Stimulated activated naive CD4-positive, alpha-beta T cell treated with Interleukin-2 at 50 U/mL for 16 hours (primary cell): ENCODE measurements around the gene IL15RA.
A peak's percentile ranks its signal among the peaks of the same experiment; 100 is the strongest.

Source experiments
- DNase-seq: peaks from one replicate; lab custom pipeline; 2025; lab: John Stamatoyannopoulos, UW

The IL15RA gene

DNA sequence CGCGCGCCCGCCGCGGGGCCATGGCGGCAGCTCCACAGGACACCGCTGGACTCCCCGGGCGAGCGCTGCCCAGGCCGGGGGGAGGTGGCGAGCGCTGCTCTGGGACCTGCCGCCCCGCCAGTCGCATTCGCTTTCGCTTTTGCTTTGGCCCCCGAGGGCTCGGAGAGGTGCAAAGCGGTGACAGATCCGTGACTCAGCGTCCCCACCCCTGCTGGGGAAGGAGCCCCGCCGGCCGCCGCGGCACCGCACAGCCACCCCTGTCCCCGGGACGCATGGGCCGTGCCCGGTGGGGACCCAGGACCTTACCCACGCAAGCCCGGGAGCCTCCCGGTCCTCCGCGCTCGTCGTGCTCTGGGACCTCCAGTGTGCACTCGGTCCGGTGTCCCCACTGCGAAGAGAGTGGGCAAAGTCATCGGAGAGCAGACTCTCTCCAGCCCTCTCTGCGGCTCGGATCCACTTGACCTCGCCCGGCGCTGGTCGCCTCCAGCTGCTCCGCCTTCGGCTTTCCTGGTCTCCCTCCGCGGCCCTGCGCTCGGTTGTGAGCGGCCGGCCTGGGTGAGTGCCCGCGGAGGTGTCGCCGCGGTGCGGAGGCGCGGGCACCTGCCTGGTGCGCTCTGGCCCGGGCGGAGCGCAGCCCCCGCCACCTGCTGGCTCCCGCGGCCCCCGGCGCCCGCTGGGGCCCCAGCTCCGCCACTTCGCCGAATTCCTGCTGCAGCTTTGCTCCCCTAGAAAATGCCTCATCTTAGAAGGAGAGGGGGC, at the start of gene IL15RA:
Gene IL15RA, minus strand, starts transcription at position 73 of the 759 bp plus-strand sequence. Its CDS starts 51 bp downstream, at position 22.
- peak; percentile 90 for DNase-seq

- no peak for DNase-seq
Measured at GRCh38 chr10:6025683-6026255, 48.4 kb upstream of the IL15RA start.

GRCh38 chr10:6024334-6024682, 47.0 kb upstream of the IL15RA start:
- DNase-seq: no peak

GRCh38 chr10:6023661-6024333, 46.5 kb upstream of the IL15RA start:
- DNase-seq: no peak

GRCh38 chr10:6022660-6023059, 45.3 kb upstream of the IL15RA start:
- DNase-seq: no peak

GRCh38 chr10:6020826-6021225, 43.5 kb upstream of the IL15RA start:
- DNase-seq: no peak

GRCh38 chr10:6019796-6020195, 42.5 kb upstream of the IL15RA start:
- DNase-seq: no peak

- DNase-seq: no peak
Measured at GRCh38 chr10:6019010-6019782, 41.9 kb upstream of the IL15RA start.

- no peak for DNase-seq
Measured at GRCh38 chr10:6018422-6018821, 41.1 kb upstream of the IL15RA start.

DNA sequence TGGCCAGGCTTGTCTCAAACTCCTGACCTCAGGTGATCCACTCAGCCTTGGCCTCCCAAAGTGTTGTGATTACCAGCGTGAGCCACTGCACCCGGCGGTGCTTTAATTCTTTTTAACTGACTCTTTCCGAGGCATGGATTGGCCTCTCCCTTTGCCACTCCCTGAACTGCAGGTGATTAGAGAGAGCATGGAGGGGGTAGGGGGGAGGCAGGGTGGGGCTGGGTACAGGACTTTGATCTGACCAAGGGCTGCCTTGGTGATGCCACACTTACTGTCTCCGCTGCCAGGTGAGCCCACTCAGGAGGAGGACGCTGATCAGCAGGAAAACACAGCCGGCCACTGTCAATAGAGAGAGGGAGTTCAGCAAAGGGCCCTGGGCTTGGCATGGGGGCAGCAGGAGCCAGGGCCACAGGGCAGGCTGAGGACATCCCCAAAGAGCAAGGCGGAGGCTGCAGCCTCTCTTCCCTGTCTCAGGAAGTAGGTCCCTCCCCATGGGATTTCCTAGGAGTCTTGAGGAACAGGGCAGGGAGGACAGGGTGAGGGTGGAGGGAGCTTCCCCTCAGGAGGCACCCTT, 40.5 kb upstream of the IL15RA start:
- DNase-seq: no peak

- DNase-seq: peak; percentile 24
Measured at GRCh38 chr10:6014241-6014761, 37.0 kb upstream of the IL15RA start.

DNA sequence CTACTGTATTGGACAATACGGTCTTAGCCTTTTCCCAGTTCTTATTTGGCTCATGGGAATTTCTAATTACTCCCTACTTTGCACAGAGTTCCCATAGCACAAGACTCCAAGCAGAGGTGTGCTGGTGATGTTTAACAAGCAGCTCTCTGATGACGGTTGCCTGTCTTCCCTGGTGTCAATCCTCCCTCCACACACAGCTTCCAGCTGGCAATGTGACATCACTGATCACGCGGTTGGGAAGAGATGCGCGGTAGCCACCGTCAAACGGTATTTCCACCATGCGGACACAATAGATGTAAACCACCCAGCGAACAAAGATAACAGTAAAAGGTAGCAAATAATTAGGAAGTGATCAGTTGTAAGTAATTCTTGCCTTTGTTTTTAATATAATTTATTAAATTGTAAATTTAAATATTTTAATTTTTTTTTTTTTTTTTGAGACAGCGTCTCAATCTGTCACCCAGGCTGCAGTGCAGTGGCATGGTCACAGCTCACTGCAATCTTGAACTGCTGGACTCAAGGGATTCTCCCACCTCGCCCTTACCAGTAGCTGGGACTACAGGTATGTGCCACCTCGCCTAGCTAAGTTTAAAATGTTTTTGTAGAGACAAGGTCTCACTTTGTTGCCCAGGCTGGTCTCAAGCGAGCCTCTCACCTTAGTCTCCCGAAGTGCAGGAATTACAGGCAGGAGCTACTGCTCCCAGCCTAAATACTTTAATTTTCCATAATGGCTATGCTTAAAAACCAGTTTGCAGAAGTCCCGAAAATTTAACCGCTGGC, 36.3 kb upstream of the IL15RA start:
- no peak for DNase-seq

DNA sequence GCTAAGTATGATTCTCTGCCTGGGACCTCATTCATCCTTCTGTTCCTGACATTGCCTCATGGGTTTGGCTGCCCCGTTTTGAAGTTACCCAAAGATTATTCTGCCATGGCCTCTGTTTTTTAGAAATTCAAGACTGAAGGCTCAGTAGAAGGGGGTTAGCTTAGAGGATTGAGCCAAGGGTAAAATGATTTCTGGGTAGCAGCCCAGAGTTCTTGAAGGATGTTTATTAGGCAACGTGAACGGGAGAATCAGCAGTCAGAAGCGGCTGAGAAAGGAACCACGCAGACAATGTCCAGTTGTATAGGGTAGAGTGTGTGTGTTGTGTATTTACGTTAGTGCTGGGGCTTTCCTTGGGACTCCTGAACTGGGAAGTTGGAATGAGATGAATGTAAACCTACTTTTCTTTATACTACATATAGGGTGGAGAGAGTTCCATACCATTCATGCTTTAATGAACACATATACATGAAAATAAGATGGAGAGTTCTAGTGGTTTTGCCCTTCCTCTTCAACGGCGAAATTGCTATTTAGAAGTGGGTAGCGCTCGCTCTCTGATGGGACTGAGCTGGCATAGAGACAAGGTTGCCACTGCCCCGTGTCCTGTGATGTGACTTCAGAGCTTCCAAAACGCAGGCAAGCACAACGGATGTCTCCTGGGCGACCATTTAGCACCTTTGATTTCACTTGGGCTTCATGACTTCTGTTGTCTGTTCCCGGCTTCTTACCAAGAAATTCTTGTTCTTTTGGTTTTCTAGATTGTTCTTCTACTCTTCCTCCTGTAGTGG, 35.0 kb upstream of the IL15RA start:
- DNase-seq: no peak

DNA sequence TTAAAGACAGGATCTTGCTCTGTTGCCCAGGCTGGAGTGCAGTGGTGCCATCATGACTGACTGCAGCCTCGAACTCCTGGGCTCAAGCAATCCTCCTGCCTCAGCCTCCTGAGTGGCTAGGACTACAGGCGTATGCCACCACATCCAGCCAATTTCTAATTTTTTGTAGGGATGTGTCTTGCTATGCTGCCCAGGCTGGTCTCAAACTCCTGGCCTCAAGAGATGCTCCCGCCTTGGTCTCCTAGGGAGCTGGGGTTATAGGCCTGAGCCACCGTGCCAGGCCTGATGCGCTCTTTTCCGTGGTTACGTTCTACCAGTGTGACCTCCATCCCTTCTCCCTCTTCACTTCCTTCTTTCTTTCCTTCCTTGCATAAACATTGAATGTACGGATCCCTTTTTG, 34.2 kb upstream of the IL15RA start:
- DNase-seq: no peak

DNA sequence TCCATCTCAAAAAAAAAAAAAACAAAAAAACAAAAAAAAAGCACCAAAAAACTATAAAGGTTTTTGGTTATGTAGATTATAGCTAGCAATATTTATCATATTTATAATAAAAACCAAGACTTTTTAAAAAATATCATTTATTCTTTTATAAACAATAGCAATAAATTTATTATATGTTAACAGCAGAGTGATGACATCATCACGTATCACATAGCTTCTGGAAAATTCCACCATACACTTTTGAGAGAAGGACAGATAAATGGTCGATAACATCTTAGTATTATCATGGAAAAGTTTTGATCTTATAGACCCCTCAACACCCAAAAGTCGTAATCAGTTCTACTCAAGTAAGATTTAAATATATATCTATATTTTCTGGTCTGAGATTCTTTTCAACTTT, 33.2 kb upstream of the IL15RA start:
- no peak for DNase-seq

GRCh38 chr10:6009961-6010360, 32.6 kb upstream of the IL15RA start:
- DNase-seq: no peak

GRCh38 chr10:6009150-6009549, 31.8 kb upstream of the IL15RA start:
- no peak for DNase-seq

DNA sequence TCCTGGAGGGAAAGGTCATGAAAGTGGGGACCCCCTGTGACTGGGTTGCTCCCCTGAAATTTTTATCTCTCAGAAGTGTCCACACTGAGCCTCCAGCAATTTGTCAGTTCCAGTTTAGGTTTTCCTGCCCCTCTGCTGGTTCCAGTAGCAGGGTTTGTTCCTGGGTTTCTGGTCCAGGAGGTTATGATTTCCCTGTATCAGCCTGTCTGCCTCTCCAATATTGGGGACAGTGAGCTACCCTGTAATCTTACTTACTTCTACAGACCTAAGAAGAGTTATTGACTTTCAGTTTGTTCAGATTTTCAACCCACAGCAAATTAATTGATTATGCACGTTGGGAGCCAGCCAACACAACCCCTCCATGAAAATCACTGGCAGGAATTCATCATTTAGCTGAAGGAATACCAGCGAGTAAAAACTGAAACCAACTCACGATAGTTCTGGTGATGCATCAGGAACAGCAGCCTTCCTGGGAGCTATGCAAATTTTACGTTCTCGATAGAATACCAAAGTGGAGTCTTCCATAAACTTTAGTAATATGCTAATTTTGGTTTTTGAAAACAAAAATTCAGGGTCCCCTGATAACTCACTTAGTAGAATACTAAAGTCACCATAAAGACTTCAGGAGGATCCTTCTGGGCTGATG, 31.3 kb upstream of the IL15RA start:
- no peak for DNase-seq

DNA sequence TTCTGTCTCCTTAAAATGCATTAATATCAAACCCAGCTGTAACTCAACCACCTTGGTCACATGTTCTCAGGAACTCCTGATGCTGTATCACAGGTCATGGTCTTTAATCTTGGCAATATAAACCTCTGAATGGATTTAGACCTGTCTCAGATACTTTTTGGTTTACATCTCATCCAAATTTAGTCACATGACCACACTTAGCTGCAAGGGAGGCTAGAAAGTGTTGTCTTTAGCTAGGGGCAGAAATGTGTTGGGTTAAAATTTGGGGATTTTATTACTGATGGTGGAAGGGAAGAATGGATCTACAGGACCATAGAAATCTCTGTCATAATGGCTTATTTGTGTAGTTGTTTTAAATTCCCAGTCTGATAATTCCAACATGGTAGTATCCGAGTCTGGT, 29.6 kb upstream of the IL15RA start:
- DNase-seq: no peak

GRCh38 chr10:6006546-6006945, 29.2 kb upstream of the IL15RA start:
- no peak for DNase-seq
